Stimulated activated CD8-positive, alpha-beta memory T cell treated with anti-CD3 and anti-CD28 coated beads, Interleukin-4, amount 100 ng/mL, for 24 hours (primary cell): ENCODE data around the gene ADAR.

Experiments used
- DNase-seq: peaks from one replicate; pipeline ENCODE4 v3.0.0-alpha.2; 2020; ENCODE audit warnings: low read depth

Gene ADAR

DNA sequence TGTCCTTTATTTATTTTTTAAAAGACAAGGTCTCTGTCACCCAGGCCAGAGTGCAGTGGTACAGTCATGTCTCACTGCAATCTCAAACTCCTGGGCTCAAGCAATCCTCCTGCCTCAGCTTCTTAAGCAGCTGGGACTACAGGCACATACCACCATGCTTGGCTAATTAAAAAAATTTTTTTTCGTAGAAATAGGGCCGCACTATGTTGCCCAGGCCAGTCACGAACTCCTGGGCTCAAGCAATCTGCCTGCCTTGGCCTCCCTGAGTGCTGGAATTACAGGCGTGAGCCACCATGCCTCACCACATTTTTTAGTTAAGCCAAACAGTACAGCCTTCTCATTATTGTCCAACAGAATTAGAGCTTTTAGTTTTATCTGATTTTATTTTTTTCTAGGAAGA lies 7.4 kb upstream of the ADAR start:
- DNase-seq: no peak

DNA sequence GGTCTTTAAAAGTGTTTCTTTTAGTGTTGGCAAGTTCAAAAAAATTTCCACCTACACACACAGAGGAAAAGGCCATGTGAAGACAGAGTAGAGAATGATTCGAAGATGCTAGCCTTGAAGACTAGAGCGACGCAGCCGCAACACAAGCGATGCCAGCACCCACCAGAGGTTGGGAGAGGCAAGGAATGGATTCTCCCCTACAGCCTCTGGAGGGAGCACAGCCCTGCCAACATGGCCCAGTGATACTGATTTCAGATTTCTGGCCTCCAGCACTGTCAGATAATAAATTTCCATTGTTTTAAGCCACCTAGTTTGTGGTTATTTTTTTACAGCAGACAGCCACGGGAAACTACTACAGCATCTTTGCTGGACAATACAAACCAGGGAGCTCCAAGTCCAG lies 6.9 kb upstream of the ADAR start:
- no peak for DNase-seq

DNA sequence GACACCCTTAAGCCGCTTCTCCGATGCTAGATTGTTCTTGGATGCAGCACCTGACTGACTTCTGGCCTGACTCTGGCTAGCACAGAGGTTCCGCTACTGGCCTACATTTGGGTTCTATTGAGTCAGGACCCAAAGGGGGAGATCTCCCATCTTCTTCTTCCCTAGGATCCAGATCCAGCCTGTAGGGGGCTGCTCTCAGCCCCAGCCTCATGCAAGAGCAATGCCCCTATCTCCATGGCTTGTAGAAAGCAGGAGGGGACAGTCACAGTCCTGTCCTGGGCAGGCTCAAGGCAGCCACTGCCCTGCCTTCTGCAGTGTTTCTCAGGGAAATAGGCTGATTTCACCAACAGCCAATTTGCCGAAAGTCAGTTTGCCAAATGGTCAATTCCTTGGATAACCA lies 6.3 kb upstream of the ADAR start:
- no peak for DNase-seq

DNA sequence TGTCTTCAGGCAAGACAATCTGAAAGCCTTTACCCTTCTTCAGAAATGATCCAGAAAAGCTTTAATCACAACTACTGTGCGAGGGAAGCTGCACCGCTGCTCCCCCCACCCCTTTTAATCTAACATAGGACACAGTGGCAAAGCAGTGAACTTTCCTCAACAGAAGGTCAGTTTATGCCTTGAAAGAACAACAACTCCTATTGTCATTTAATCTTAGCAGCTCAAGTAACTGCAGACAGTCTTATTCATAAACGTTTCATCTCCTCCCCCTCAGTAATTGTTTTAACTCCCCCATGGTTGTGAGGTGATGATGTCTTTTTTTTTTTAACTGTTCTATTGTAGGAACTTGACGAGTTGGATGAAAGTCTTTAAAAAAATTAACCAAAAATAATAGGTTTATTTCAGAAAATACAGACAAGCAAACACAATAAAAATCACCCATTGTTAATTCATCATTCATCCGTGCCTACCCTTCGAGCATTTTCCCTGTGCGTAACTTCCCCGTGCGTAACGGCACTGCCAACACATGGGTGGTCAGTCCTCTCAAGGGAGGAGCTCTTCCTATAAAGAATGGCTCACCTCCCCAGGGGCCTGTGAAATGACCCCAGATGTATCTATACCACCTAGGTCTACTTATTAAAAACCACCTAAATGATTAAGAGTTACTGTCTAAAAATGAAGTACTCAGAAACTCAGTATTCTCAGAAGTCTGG lies 3.3 kb upstream of the ADAR start:
- no peak for DNase-seq

DNA sequence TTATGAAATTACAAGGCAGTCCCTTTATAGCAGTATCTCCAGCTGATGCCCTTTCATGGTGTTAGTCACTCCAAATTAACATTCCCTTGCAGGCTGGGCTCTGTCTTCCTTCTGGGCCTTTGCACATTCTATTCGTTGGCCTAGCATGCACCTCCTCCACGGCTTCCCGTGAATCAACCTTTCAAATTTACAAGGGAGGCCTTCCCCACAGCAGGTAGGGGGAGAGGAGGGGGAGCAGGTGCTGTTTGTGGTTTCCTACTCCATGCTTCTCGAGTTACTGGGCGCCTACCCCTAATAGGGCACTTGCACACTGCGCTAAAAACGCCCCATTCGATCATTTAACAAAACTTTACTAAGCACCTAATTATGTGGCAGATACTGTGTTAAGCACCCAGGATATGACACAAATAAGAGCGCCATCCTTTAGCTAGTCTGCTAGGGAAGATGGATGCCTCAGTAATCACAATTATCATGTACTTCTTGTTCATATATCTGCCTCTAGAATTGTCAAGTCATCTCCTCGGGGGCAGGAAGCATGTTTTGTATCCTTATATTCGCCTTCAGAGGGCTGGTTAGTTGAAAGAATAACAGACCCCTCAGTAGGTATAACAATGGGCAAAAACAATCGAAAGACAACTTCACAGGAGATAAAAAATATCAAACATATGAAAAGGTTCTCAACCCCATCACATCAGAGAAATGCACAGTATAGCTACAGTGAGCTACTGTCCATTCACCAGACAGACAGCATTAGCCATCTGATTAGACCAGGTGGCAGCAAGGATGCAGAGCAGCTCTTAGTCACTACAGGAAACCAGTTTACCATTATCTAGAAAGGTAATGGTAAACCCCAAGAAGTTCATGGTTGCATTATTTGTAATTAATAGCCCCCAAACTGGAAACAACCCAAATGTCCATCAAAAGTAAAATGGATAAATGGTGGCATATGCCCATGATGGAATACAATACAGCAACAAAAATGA lies 1.7 kb upstream of the ADAR start:
- peak; percentile 23 for DNase-seq

DNA sequence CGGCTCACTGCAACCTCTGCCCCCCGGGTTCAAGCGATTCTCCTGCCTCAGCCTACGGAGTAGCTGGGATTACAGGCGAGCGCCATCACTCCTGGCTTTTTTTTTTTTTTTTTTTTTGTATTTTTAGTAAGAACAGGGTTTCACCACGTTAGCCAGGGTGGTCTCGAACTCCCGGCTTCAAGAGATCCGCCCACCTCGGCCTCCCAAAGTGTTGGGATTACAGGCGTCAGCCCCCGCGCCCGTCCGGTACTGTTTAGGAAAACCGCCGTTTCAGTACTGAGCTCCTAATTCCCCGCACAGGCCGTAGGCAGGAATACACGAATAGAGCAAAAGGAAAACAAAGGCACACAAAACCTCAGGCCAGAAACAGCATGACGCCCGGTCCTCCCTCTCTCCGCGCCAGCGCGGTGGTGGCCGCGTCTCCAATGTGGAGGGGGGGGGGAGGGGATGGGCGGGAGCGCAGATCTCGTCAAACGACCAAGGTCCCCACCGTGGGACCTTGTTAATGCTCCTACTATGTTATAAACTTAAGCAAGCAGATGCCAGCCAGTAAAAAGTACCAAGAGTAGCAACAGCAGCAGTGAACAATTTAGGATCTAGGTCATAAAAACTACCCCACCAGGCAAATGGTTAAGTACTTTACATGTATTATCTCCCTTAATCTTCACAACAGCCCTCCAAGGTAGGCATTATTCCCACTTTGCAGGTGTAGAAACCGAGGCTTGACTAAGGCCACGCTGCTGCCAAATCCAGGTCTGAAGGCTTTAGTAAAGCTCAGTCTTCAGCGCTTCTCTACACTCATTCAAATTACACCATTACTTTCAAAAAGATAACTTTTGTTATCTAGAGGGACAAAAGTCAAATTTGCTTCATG lies 648 bp upstream of the ADAR start:
- no peak for DNase-seq

DNA sequence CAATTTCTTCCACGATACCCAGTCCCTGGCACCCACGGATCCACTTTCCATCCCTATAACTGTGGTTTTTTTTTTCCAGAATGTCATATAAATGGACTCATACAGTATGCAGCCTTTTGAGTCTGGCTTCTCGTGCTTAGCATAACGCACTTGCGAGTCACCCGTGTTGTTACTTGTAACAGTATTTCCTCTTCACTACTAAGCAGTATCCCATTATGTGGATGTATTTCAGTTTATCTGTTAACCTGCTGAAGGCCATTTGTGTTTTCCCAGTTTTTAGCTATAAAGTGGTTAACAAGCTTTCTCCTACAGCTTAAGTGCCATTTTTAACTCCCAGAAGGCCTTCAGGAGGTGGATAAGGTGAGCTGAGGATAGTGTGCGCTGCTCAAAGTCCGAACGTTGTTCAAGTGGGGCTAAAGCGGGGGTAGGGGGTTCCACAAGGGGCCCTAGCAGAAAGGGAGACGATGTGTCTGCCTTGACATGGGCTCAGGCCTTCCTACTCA lies 829 bp downstream of the ADAR start:
- DNase-seq: no peak

DNA sequence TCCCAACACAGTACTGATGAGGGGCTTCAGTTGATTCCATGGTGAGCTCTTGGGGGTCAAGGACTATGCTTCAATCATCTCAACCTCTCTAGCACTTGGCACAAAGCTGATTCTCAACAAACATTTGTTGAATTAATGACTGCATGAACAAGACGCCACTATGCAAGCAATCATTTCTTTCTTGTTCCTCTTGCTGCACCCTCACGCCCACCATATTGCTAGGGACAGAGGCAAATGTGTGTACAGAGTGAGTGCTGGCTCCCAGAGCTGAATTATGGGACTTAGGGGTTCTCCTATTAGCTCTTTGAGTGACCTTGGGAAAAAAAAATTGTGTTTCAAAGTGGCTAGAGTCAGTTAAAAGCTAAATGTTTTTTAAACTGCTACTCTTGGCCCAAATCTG lies 2.5 kb downstream of the ADAR start:
- no peak for DNase-seq

DNA sequence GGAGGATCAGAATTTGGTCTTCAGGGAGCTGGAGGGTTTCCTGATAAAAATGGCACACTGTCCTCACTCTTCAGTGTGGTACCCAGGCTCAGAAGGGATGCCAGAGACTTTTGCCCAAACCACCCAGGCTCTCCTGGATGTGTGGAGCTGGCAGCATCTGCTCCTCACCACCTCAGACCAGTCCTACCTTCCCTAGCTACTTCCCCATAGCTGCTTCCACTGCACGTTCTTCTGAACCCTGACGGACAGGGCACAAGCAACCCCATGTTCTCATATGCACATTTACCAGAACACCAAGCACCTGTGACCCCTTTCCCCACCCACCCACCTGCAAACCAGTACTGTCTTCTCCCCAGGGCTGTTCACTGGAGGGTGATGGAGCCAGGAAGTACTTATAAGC lies 4.7 kb downstream of the ADAR start:
- no peak for DNase-seq

DNA sequence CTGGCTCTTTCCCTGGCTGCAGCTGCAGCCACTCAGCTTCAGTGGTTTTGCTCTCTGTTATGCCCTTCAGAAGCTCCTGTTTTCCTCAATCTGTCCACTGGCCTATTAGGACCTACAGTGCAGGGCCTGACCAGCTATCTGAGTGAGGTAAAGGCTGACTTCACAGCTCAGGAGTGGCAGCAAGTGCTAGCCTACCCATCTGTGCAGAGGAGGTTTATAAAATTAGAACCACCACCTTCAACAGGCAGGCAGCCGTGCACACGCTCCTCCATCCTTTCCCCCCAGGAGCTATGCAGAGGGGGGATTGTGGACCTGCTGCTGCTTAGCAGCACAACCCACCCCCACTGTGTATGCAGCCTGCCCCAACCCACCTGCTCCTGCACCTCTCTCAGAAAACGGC lies 8.3 kb downstream of the ADAR start:
- DNase-seq: no peak

DNA sequence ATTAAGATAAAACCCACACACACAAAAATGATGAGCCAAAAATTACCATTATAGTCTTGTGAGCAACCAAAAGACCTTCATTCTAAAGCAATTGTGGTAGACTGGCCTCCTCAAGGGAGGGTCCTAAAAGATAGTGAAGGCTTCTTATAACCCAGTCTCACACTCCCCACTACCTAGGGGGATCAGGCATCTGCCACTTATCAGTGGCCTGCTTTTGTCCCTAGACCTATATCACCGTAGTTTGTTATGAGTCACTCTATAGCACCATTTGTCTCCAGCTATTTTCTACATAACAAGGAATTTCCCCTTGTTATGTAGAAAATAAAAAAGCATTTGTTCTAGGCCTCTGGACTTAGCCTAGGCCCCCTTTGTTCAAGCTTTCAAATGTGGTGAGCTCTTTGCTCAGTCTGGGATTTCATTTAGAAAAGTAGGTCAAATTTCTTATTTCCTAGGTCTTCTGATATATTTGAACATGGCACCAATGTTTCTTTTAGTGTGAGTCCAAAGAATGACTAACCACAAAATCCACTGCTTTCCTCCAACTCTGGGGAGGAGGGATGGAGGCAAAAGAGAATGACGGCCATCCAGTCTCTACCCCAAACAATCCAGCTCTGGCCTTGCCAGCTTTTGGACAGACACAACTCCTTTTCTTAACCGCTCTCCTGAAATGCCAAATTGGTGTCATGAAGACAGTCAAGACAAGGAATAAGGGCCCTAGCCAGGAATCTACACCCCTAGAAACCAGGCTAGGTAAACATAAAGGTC lies 8.9 kb downstream of the ADAR start:
- DNase-seq: no peak

DNA sequence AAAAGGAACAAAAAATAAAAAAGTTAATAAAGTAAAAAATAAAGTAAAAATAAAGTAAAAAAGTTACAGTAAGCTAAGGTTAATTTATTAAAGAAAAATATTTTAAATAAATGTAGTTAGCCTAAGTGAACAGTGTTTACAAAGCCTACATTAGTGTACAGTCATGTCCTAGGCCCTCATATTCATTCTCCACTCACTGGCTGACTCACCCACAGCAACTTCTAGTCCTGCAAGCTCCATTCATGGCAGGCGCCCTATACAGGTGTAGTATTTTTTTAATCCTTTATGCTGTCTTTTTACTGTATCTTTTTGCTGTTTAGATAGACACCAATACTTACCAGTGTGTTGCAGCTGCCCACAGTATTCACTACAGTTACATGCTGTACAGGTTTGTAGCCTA lies 12.4 kb downstream of the ADAR start:
- DNase-seq: no peak

DNA sequence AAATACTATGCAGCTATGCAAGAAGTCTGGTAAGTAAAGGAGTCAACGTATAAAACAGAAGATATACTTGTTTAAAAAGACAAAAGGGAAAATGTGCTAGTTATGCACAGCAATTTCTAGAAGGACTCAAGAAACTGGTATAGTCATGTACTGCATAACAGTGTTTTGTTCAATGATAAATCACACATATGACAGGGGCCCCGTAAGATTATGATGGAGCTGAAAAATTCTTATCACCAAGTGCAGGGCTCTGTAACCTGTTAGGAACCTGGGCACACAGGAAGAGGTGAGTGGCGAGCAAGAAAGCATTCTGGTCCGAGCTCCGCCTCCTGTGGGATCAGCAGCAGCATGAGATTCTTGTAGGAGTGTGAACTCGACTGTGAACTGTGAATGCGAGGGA lies 13.2 kb downstream of the ADAR start:
- DNase-seq: no peak

DNA sequence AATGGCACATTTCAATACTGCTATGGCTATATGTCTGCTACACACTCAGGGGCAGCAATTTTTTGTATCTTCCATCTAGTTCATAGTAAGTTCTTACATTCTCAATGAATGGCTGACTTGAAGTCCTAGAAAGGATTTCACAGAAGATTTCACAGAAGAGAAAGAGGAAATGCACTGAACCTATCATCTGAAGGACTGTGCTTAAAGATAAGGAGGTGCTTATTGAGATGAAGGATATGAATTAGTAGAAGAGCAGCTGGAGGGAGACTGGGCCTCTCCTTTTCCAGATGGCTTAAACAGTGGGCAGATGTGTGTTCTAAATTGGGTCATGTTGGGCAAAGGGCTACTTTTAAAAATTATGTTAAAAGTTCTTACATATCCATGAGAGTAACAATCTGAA lies 14.6 kb downstream of the ADAR start:
- DNase-seq: no peak

DNA sequence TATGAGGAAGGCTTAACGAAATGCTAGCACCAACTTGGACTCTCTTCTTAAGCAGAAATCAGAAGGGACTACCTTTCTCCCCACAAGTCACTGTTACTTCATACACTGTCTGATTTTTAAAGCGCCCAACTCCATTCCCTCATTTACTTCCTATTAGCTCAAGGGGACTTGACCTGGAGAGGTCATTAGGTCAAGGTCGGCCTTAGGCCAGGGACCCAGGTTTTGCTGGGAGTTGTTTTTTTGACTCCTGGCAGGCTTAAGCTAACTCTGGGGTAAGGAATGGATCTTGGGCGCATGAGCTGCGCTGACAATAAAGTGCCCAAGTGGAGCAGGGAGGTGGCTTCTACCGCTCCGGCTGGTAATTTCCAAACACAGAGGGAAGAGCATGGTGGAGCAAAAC lies 16.8 kb downstream of the ADAR start:
- DNase-seq: no peak

DNA sequence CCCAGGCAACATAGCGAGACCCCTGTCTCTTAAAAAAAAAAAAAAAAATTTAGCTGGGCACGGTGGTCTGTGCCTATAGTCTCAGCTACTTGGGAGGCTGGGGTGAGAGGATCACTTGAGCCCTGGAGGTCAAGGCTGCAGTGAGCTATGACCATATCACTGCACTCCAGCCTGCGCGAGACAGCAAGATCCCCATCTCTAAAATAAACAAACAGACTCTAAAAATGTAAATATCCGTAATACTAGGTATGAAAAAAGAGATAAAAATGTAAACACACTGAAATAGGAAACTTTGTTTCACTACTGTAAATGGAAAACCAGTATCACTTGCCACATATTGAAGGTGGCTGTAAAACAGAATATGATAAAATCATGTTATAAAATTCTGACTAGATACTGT lies 17.2 kb downstream of the ADAR start:
- no peak for DNase-seq

DNA sequence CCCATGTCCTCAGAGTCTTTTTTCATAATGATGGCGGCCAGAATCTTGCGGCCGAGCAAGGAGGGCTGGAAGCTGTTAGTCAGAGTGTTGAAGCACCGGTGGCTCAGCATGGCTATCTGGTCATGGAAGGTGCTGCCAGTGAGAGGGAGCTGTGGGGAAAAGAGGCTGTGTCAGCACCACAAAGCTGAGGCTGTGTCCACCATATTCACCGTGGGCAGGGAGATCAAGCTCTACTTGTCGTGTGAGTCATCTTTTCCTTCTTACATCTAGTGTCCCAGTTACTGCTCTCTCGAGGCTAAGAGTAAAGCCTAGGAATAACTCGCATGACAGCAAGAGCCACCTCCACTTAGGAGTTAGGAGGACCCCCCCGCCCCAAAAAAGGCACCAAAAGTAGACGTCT lies 18.2 kb downstream of the ADAR start:
- DNase-seq: no peak

DNA sequence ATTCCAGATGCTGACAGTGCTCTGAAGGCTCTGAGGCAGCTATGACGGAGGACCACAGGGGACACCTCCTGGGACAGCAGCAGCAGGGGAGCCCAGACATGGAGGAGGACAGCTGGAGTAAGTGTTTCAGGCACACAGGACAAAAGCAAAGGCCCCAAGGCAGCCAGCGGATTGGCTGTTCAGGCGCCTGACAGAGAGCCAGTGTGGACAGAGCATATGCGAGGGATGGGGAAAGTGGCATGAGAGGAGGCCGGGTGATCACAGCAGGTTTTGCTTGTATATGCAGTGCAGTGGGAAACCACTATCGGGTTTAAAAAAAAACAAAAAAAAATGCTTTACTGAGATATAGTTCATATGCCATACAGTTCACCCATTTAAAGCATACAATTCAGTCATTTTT lies 21.3 kb downstream of the ADAR start:
- DNase-seq: no peak

DNA sequence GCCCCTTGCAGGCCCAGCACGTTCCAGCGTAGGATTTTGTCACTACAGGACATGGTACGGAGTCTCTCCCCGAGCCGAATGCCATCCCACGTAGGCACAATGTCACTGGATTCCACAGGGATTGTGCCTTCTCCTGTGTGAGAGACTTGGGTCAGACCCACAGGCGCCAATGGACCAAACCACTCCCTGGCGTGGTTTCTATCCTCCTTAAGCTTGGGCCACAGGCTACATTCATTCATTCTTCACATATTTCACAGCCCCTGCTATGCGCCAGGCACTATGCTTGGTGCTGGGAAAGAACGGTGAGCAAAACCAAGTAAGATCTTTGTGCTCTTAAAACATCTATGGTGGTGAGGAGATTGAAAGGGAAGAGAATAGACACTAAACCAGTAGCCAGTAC lies 21.8 kb downstream of the ADAR start:
- no peak for DNase-seq

DNA sequence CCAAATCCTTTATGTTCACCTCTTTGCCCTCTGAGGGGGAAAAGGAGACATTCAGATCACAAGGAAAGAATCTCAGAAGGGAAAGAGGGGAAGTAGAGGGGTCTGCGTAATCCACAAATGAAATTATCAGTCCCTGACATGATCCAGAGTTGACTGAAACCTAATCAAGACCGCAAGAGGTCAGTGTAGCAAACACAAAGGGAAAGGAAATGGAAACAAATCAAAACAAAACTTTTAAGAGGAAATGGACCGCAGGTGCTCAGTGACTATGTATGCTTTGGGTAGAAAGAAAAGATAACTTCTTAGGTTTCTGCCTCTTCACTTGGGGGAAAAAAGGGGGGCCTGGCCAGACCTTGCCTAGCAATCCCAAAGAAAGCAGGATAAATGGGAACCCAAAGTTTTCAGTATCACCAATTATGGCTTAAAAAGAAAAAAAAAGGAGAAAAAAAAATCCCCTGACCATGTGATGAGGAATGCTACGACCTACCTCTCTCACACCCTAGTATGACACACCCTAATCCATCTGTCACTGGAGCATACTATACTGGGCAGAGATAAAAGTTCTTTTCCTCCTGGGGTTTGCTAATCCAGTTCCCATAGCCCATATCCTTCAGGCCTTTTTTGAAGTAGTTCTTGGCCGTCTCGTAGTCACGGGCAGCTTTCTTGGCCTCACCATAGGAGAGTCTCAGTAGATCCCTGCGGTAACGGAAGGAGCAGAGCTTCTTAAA lies 23.6 kb downstream of the ADAR start:
- DNase-seq: no peak

DNA sequence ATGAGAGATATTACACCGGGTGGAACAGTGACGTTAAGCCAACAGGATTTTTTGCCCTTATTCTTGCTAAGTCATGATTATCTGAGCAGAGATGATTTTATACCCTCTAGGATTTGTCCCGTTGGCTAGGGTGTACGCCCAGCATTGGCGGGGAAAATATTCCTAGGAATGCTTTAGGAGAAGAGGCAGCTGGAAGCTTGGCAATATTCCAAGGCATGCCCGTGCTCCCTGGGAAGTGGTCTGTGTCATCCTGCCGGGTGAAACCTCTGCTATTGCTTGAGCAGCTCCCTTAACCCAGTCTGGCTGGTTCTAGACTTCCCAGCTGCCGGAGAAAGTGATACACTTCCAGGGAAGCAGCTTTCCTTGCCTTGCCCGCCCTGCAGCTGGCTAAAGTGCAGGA lies 24.2 kb downstream of the ADAR start:
- DNase-seq: no peak
